Progenitor cell of endocrine pancreas (in vitro differentiated cells): ENCODE results near the gene MTAP. TPM values are rescaled to one million over a fixed set of nuclear protein-coding genes. Genes with fewer than 3 reads are reported as not detected.

Experiments
- DNase-seq: peaks from one replicate; pipeline ENCODE4 v3.0.0; 2021; ENCODE audit warnings: low spot score; ENCODE audit not compliant: unreplicated experiment
- H3K27ac Mint-ChIP-seq: 2 replicates; pipeline ENCODE4 v1.8.0; 2021; ENCODE audit warnings: mild to moderate bottlenecking, moderate library complexity, mixed read lengths
- H3K27me3 Mint-ChIP-seq: 2 replicates; pipeline ENCODE4 v1.8.0; 2021; ENCODE audit warnings: mixed read lengths
- H3K36me3 Mint-ChIP-seq: 2 replicates; pipeline ENCODE4 v1.8.0; 2022; ENCODE audit warnings: mixed read lengths; ENCODE audit not compliant: insufficient read depth
- H3K4me1 Mint-ChIP-seq: 2 replicates; pipeline ENCODE4 v1.8.0; 2021; ENCODE audit warnings: low read depth, mixed read lengths
- H3K4me3 Mint-ChIP-seq: 2 replicates; pipeline ENCODE4 v1.8.0; 2021; ENCODE audit warnings: low read depth, mild to moderate bottlenecking, moderate library complexity, mixed read lengths
- H3K9me3 Mint-ChIP-seq: 2 replicates; pipeline ENCODE4 v1.8.0; 2021; ENCODE audit warnings: low read depth, mixed read lengths
- CTCF ChIP-seq: fragments of 200-600 bp; sonication (generic); IDR thresholded peaks from one replicate; pipeline ENCODE4 v1.5.0; 2021; ENCODE audit warnings: antibody characterized with exemption, mild to moderate bottlenecking; ENCODE audit not compliant: unreplicated experiment
- total RNA-seq: library from RNA; stranded (reverse); gene quantifications from 2 replicates; pipeline ENCODE4 v1.2.1, GENCODE V29; 2021

Gene MTAP
- total RNA-seq, 1 donor from 2014 or later: 73.4 TPM

DNA sequence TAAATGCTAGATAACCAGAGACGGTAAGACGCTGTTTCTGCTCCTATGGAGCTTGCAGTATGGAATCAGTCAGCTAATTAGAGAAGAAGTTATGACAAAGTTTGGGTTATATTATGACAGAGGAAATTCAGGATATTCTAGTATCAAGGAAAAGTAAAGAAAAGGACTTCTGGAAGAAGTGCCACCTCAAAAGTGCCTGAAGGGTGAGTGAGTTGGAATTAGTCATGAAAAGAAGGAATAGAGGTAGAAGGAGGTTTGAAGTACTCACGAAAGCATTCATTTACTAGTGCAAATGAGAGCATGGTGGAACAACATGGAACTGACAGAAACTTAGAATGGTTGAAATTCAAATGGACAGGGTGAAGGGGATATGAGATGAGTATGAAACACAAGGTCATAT lies 40.4 kb upstream of the MTAP start:
- H3K4me1 Mint-ChIP-seq: no peaks in the 10 kb centered on the region
- no peak for DNase-seq
- H3K4me3 Mint-ChIP-seq: no peak overlapping the region
- no peak for TF ChIP-seq CTCF
- H3K36me3 Mint-ChIP-seq: no peaks in the 10 kb centered on the region
- no peak overlapping the region for H3K27ac Mint-ChIP-seq
- peaks cover 16% of the 10 kb centered on the region for H3K27me3 Mint-ChIP-seq
- H3K9me3 Mint-ChIP-seq: no peaks in the 10 kb centered on the region

DNA sequence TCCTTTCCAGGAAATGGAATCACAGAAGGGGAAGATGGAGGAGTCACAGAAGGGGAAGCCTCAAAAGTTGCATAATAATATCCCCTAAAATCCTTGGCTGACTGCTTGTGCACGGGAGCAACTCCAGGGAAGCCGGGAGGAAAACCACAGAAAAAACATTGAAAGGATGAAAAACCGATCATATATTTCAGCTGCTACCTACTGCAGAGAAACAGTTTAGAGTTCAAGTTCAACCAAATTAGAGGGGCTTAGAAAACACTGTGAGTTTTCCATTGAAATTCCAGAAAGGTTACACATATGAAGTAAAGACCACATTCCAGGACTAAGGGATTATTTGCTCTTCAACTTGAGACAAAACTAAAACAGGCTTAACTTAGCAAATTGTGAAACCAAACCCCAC lies 37.6 kb upstream of the MTAP start:
- Mint-ChIP-seq H3K4me1 (peaks cover 10% of the 10 kb centered on the region), H3K9me3 (peaks cover 3% of the 10 kb centered on the region), H3K27me3 (peaks cover 13% of the 10 kb centered on the region), H3K4me3 (no peak overlapping the region), H3K36me3 (no peaks in the 10 kb centered on the region), H3K27ac (no peak overlapping the region)
- DNase-seq: no peak
- no peak for TF ChIP-seq CTCF

DNA sequence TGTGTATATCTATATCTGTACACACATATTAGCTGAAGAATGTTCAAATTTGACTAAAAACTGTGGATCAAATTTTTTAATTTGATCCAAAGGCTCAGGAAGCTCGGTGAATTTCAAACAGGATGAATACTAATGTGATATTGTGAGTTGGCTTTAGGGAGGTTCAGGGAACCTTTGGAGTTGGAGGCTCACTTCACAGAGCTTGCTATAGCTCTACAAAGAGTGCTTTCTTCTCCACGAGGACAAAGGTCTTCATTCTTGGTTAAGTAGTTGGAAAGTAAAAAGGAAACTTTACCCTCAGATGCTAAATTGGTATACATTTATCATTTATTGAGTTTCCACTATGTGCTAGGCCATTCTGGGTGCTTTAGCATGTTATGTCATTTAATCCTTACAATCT lies 36.3 kb upstream of the MTAP start:
- H3K9me3 Mint-ChIP-seq: peaks cover 3% of the 10 kb centered on the region
- no peaks in the 10 kb centered on the region for H3K36me3 Mint-ChIP-seq
- no peak for TF ChIP-seq CTCF
- H3K27ac Mint-ChIP-seq: no peak overlapping the region
- no peak overlapping the region for H3K4me3 Mint-ChIP-seq
- peaks cover 10% of the 10 kb centered on the region for H3K4me1 Mint-ChIP-seq
- H3K27me3 Mint-ChIP-seq: peaks cover 8% of the 10 kb centered on the region
- DNase-seq: no peak

DNA sequence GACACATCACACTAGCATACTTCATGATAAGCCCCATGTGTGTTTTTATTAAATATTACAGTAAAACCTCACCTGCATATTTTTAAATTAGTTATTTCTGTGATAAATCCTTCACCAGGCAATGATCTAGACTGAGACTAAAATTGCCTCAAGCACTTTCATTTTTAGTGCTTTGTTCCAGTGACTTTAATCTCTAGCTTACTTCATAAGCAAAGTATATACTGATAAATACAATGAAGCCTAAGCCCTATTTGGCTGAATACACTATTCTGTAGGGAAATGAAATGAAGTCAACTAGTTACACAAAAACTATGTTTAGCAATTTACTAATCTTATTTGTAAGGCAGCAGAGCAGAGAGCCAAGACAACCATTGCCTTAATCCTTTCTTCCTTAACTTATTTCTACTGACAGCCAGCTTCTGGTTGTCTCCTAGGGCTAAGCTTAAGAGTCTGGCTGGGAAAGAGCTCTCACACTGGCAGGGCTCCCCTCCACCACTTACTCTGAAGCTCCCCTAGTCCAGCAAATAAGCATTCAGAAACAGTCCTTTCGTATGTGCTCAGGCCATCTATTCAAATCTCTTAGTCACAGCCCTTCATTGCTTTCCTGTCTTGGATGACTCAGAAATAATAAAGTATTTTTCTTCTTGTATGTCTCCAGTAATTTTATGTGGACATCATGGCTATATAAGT lies 31.4 kb upstream of the MTAP start:
- H3K36me3 Mint-ChIP-seq: no peaks in the 10 kb centered on the region

DNA sequence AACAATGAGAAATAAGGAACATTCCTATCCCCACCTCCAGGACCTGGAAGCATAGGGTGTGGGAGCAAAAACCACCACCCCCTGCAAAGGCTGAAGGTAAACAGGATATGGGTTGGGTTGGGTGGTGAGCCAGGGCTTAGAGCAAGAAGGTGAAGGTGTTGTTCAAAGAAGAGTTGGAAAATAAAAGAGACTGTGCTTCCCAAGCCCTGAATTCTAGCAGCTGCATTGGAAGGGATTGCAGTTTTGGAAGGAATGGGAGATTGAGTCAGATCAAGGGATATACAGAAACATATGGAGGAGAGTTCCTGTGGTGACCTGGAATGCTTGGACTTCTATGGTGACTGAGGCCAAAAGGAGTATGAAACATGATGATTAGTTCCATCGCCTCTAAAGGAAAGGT lies 24.7 kb upstream of the MTAP start:
- no peaks in the 10 kb centered on the region for H3K27me3 Mint-ChIP-seq
- H3K4me1 Mint-ChIP-seq: peaks cover 11% of the 10 kb centered on the region
- H3K27ac Mint-ChIP-seq: no peak overlapping the region
- no peak overlapping the region for H3K4me3 Mint-ChIP-seq
- no peak for DNase-seq
- H3K36me3 Mint-ChIP-seq: no peaks in the 10 kb centered on the region
- H3K9me3 Mint-ChIP-seq: no peaks in the 10 kb centered on the region
- TF ChIP-seq CTCF: no peak

More for the DNA sequence above, 31.4 kb upstream of the MTAP start:
- no peak overlapping the region for H3K27ac Mint-ChIP-seq
- H3K9me3 Mint-ChIP-seq: peaks cover 3% of the 10 kb centered on the region
- DNase-seq: no peak
- peaks cover 14% of the 10 kb centered on the region for H3K4me1 Mint-ChIP-seq
- H3K4me3 Mint-ChIP-seq: no peak overlapping the region
- H3K27me3 Mint-ChIP-seq: no peaks in the 10 kb centered on the region
- TF ChIP-seq CTCF: no peak
